OCI-LY7 (cell line): ENCODE data around the gene GTPBP8.

ENCODE experiments used
- EZH2phosphoT487 ChIP-seq: fragments of 200-600 bp; sonication (generic); IDR thresholded peaks from 2 replicates; pipeline ENCODE4 v1.6.1; 2018; ENCODE audit warnings: low read depth, borderline replicate concordance, mild to moderate bottlenecking, mixed run types, antibody characterized with exemption, low read length, moderate library complexity, mixed read lengths
- TF ChIP-seq, protein P1 (sequence below): fragments of 200-600 bp; sonication (generic); conservative IDR thresholded peaks from 2 replicates; pipeline ENCODE4 v1.5.1; 2014; ENCODE audit warnings: mild to moderate bottlenecking, antibody characterized with exemption, low read length, moderate library complexity, mixed read lengths

DNA sequence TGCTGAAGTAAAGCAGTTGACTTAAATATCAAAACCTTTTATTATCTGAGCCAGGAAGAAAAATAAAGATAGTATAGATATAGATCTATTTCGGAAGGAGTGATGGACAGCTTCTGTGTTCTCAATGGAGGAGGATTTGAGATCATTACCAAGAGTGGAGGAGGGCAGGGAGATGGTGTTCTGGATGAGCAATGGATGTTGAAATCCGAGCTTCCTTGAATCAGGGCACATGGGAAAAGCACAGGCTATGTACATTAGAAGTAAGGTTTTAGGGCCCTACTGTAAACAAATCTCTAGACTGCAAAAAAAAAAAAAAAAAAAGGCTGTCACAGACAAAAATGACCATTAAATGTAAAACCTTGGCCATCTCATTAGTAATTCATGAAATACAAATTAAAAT lies 43.2 kb downstream of the GTPBP8 start:
- TF ChIP-seq, protein P1, sequence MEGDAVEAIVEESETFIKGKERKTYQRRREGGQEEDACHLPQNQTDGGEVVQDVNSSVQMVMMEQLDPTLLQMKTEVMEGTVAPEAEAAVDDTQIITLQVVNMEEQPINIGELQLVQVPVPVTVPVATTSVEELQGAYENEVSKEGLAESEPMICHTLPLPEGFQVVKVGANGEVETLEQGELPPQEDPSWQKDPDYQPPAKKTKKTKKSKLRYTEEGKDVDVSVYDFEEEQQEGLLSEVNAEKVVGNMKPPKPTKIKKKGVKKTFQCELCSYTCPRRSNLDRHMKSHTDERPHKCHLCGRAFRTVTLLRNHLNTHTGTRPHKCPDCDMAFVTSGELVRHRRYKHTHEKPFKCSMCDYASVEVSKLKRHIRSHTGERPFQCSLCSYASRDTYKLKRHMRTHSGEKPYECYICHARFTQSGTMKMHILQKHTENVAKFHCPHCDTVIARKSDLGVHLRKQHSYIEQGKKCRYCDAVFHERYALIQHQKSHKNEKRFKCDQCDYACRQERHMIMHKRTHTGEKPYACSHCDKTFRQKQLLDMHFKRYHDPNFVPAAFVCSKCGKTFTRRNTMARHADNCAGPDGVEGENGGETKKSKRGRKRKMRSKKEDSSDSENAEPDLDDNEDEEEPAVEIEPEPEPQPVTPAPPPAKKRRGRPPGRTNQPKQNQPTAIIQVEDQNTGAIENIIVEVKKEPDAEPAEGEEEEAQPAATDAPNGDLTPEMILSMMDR = no peak
- TF ChIP-seq EZH2phosphoT487 = no peak
